IPS-18a (cell line): ENCODE results near the gene NDUFAF5.

Experiments
- H3K27ac ChIP-seq: one replicate; pipeline ENCODE4 v1.5.1; 2013; ENCODE audit warnings: low read length
- H3K27me3 ChIP-seq: one replicate; pipeline ENCODE4 v1.6.1; 2013; ENCODE audit warnings: mild to moderate bottlenecking, low read length; ENCODE audit not compliant: control insufficient read depth, insufficient read depth
- H3K36me3 ChIP-seq: one replicate; pipeline ENCODE4 v1.6.1; 2013; ENCODE audit warnings: low read depth, low read length; ENCODE audit not compliant: control insufficient read depth
- H3K4me1 ChIP-seq: one replicate; pipeline ENCODE4 v1.6.1; 2013; ENCODE audit warnings: low read depth, low read length; ENCODE audit not compliant: control insufficient read depth
- H3K4me3 ChIP-seq: one replicate; pipeline ENCODE4 v1.5.1; 2013; ENCODE audit warnings: low read length
- H3K9ac ChIP-seq: one replicate; pipeline ENCODE4 v1.6.1; 2013; ENCODE audit warnings: mild to moderate bottlenecking, low read length, moderate library complexity
- H3K9me3 ChIP-seq: one replicate; pipeline ENCODE4 v1.6.1; 2013; ENCODE audit warnings: low read depth, low read length; ENCODE audit not compliant: control insufficient read depth

The NDUFAF5 gene

DNA sequence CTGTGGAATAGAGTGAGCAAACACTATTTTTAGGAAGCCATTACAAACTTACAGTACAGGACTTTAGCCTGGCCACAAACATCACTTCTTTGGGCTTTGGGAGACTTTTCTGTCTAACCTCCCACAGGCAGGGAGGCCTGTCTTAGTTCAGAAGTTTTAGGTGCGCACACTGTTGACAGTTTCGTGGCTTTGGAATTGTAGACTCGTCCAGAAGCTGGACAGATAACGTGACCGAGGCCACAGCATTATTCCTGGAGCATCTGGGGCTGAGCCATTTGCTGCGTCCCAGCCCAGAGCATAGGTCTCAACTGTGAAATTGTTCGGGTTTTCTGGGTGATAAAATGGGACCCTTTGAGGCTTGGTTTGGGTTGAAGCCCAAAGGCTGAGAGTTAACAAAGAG lies 53.8 kb downstream of the NDUFAF5 start:
- H3K4me1 ChIP-seq: no peaks in the 10 kb centered on the region
- H3K27me3 ChIP-seq: no peaks in the 10 kb centered on the region

DNA sequence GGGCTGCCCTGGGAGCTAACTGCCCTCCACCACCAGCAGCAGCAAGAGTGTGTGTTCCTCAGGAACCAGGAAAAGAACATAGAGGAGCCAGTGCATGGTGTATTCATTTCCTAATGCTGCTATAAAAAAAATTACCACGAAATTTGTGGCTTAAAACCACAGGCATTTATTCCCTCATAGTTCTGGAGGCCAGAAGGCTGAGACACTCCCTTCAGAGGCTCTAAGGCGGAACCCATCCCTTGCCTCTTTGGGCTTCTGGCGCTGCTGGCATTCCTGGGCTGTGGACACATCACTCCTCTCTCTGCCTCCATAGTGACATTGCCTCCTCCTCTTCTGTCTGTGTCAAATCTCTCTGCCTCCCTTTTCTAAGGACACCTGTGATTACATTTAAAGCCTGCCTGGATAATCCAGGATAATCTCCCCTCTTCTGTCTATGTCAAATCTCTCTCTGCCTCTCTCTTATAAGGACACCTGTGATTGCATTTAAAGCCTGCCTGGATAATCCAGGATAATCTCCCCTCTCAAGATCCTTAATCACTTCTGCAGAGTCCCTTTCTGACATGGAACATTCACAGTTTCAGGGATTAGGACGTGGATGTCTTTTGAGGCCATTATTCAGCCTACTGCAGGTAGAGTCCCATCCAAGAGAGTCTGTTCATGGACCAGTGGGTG lies 54.7 kb downstream of the NDUFAF5 start:
- H3K4me1 ChIP-seq: no peaks in the 10 kb centered on the region
- H3K36me3 ChIP-seq: no peaks in the 10 kb centered on the region
- no peak overlapping the region for H3K27ac ChIP-seq
- H3K27me3 ChIP-seq: no peaks in the 10 kb centered on the region
- no peaks in the 10 kb centered on the region for H3K9me3 ChIP-seq
- H3K4me3 ChIP-seq: no peak overlapping the region
- H3K9ac ChIP-seq: no peak overlapping the region

More for the DNA sequence above, 53.8 kb downstream of the NDUFAF5 start:
- no peak overlapping the region for H3K9ac ChIP-seq
- H3K27ac ChIP-seq: no peak overlapping the region
- no peaks in the 10 kb centered on the region for H3K9me3 ChIP-seq
- no peaks in the 10 kb centered on the region for H3K36me3 ChIP-seq
- no peak overlapping the region for H3K4me3 ChIP-seq

DNA sequence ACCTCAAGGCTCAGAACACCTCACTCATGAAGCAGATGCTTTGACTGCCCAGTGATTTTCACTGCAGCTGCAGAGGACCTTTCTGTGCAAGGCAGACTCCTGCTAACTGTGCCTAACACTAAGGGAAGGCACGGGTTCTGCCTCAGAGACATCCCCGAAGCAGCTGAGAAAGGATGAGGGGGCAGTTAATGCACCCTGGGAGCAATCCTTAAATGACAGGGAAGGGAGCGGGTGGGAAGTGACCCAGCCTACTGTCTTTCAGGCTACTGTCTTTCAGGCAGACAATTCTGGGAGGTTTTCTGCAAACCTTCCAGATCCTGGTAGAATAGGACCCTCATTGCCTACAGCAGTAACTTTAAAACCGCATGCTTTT lies 55.3 kb downstream of the NDUFAF5 start:
- no peaks in the 10 kb centered on the region for H3K36me3 ChIP-seq
- H3K27me3 ChIP-seq: no peaks in the 10 kb centered on the region
- H3K9ac ChIP-seq: no peak overlapping the region
- H3K4me3 ChIP-seq: no peak overlapping the region
- no peaks in the 10 kb centered on the region for H3K9me3 ChIP-seq
- no peaks in the 10 kb centered on the region for H3K4me1 ChIP-seq
- no peak overlapping the region for H3K27ac ChIP-seq

DNA sequence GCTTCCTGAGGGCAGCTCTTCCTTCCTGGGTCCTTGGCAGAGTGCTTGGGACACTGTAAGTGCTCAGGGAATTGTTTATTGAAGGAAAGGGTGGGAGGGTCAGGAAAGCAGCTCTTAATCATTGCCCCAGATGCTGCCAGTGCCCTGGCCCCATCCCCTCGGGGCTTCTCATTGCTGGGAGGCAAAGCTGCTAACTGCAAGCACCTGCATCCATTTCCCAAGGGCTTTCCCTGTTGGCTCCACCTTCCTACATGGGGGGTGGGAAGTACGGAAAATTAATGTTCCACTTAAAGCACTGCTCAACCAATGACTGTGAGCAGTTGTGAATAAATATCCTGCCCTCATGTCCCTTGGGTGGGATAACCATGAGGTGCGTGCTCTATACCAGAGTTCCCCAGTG lies 56.4 kb downstream of the NDUFAF5 start:
- Histone ChIP-seq H3K27me3 (no peaks in the 10 kb centered on the region), H3K9me3 (no peaks in the 10 kb centered on the region), H3K27ac (no peak overlapping the region), H3K36me3 (no peaks in the 10 kb centered on the region), H3K4me3 (no peak overlapping the region), H3K4me1 (no peaks in the 10 kb centered on the region), H3K9ac (no peak overlapping the region)

DNA sequence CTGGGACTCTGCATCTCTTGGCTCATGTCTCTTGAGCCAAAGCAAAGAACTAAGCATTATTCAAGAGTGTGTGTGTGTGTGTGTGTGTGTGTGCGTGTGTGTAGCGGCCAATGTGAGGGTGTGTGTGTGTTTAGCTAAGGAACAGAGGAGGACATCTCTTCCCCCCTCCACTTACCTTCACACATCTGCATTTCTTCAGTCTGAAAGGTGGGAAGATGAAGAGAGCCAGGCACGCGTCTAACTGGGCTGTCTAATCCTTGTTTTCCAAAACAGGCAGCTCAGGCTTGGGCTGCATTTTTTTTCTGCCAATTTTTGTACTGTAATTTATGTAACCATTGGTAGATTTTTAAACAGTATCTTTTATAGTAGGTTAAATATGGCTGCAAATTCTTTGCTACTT lies 59.5 kb downstream of the NDUFAF5 start:
- H3K27me3 ChIP-seq: no peaks in the 10 kb centered on the region
- no peak overlapping the region for H3K9ac ChIP-seq
- no peak overlapping the region for H3K27ac ChIP-seq
- H3K9me3 ChIP-seq: no peaks in the 10 kb centered on the region
- H3K36me3 ChIP-seq: no peaks in the 10 kb centered on the region
- H3K4me3 ChIP-seq: no peak overlapping the region
- no peaks in the 10 kb centered on the region for H3K4me1 ChIP-seq

DNA sequence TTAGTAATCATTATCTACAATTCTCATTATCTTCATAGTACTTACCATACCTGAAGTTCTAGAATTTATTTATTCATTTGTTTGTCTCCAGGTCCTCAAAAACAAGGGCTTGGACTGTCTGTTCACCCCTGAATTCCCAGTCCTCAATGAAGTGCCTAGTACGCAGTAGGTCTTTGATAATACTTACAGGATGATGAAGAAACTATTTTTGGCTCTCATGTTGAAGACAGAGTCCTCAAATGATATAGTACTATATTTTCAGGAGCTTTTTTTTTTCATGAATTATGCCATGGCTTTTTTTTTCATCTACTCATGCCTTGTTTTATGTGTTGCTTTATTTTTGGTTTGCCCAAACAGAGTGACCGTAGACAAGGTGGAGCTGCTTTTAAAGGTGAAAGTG lies 66.5 kb downstream of the NDUFAF5 start:
- H3K4me1 ChIP-seq: no peaks in the 10 kb centered on the region
- H3K27me3 ChIP-seq: no peaks in the 10 kb centered on the region
- H3K9me3 ChIP-seq: no peaks in the 10 kb centered on the region
- no peak overlapping the region for H3K9ac ChIP-seq
- H3K4me3 ChIP-seq: no peak overlapping the region
- H3K27ac ChIP-seq: no peak overlapping the region
- no peaks in the 10 kb centered on the region for H3K36me3 ChIP-seq

DNA sequence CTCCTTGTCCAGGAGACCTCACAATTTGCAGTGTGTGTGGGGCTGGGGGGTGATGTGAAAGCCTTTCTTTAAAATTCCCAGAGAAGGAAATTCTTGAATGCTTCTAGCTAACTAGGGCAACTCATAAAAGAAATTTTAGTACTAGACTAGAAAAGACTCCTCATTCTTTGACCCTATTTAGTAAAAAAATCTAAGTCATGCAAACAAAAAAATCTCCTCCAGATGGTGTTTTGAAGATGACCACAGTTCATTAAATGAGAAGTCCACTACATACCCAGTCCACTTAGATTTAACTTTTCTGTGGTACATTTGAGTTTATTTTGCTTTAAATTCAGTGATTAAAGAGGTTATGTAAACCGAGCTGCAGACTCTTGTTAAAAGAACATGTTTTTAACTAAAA lies 67.5 kb downstream of the NDUFAF5 start:
- H3K27me3 ChIP-seq: no peaks in the 10 kb centered on the region

DNA sequence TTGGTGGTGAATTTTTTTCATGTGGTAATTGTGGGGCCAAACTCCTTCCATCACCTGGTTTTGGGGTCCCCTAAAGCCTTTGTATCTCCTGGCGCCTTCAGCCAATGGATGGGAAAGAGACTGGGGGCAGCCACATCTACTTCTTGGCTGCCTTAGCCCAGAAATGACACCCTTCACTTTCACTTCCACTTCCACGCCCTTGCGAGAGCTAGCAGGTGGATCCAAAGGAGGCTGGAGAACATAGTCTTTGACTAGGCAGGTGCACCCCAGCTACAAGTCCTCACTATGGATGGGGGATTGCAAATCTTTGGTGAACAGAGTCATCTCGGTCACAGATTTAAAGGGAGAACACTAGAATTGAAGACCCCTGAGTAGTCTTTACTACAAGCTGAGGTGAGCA lies 70.8 kb downstream of the NDUFAF5 start:
- Histone ChIP-seq H3K27me3 (no peaks in the 10 kb centered on the region), H3K9ac (no peak overlapping the region), H3K27ac (no peak overlapping the region), H3K36me3 (no peaks in the 10 kb centered on the region), H3K9me3 (no peaks in the 10 kb centered on the region), H3K4me3 (no peak overlapping the region), H3K4me1 (no peaks in the 10 kb centered on the region)

More for the DNA sequence above, 67.5 kb downstream of the NDUFAF5 start:
- H3K4me1 ChIP-seq: no peaks in the 10 kb centered on the region
- no peak overlapping the region for H3K27ac ChIP-seq
- no peak overlapping the region for H3K9ac ChIP-seq
- no peaks in the 10 kb centered on the region for H3K9me3 ChIP-seq
- no peaks in the 10 kb centered on the region for H3K36me3 ChIP-seq
- no peak overlapping the region for H3K4me3 ChIP-seq

DNA sequence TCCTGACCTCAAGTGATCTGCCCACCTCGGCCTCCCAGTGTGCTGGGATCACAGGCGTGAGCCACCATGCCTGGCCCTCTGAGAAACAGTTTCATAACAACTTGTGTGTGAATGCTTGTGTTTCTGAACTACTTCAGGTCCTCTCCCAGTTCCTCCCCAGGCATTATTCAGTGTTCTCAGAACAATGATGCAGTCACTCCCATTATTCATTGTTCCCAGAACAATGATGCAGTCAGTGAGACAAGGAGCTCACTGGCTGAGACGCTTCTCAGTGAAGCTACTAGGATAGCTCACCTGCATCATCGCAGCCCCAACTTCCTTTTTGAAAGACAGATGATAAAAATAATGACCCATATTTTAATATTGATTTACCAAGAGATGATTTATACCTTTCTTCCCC lies 71.5 kb downstream of the NDUFAF5 start:
- no peak overlapping the region for H3K9ac ChIP-seq
- H3K9me3 ChIP-seq: no peaks in the 10 kb centered on the region
- no peak overlapping the region for H3K27ac ChIP-seq
- no peak overlapping the region for H3K4me3 ChIP-seq
- no peaks in the 10 kb centered on the region for H3K36me3 ChIP-seq
- H3K4me1 ChIP-seq: no peaks in the 10 kb centered on the region
- no peaks in the 10 kb centered on the region for H3K27me3 ChIP-seq

DNA sequence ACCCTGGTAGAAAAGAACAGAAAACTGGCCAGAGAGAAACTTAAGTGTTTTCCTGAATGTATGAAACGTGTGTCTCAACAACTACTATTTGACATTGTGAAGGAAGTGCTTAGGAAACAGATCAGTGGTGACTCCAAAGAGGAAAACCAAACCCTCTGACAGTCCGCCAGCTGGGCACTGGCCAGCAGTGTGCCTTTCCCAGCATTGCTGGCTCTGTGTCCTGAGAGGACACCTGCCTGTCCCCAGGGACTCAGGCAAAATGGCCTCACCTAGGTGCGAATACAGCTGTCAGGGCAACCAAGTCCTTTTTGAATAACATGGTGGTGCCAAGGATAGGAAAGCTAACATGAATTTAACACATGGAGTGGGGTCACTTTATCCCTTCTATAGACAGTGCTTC lies 72.5 kb downstream of the NDUFAF5 start:
- H3K27ac ChIP-seq: no peak overlapping the region
- H3K9me3 ChIP-seq: no peaks in the 10 kb centered on the region
- H3K36me3 ChIP-seq: no peaks in the 10 kb centered on the region
- no peaks in the 10 kb centered on the region for H3K4me1 ChIP-seq
- H3K9ac ChIP-seq: no peak overlapping the region
- no peaks in the 10 kb centered on the region for H3K27me3 ChIP-seq
- H3K4me3 ChIP-seq: no peak overlapping the region

DNA sequence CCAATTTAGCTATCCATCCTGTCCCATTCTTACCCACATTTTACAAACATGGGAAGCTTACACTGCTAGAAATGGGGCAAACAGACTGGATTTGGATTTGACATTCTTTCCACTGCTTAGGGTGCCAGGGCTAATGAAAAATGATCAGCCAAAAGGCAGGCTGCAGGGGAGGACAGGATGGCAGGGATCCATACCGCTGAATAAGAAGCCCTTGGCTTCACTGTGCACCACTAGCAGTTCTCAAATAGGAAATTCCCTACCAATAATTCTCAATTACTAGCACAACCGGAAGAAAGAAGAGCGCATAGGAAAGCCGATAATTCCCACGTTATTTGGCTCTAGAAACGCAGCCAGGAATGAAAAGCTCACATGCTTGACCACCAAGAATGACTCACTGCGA lies 73.1 kb downstream of the NDUFAF5 start:
- Histone ChIP-seq H3K27me3 (no peaks in the 10 kb centered on the region), H3K4me3 (no peak overlapping the region), H3K9ac (no peak overlapping the region), H3K36me3 (no peaks in the 10 kb centered on the region), H3K4me1 (no peaks in the 10 kb centered on the region), H3K27ac (no peak overlapping the region), H3K9me3 (no peaks in the 10 kb centered on the region)

DNA sequence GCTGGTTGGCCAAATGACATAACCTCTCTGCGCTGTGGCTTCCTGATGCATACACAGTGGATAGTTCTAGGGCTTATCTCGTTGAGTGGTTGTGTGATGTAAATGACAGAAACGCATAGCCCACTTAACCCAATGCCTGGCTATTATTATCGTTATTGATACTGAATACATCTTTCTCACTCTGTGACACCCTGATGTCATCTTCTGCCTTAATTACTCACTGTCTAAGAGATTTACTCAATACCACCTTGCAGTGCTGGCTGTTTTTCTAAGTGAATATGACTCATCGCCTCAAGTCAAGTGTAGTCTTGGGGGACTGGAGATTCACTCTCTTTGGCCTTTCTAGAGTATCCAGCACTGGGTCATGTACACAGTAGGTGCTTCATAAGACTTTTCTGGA lies 73.6 kb downstream of the NDUFAF5 start:
- no peak overlapping the region for H3K27ac ChIP-seq
- no peaks in the 10 kb centered on the region for H3K4me1 ChIP-seq
- no peak overlapping the region for H3K9ac ChIP-seq
- H3K4me3 ChIP-seq: no peak overlapping the region
- H3K36me3 ChIP-seq: no peaks in the 10 kb centered on the region
- no peaks in the 10 kb centered on the region for H3K9me3 ChIP-seq
- no peaks in the 10 kb centered on the region for H3K27me3 ChIP-seq
